ENCODE measurements around the gene LGALSL.

Gene LGALSL

GRCh38 chr2:64498438-64498837, 44.5 kb downstream of the LGALSL start:
- DNase-seq (ENCODE audit: low spot score) = no peak
- TF ChIP-seq CTCF (IDR thresholded peaks at IDR 0.05; ENCODE audit: borderline replicate concordance, control extremely low read depth, extremely low read depth, insufficient read depth, missing control alignments) = no peak
- in situ Hi-C loops (cut with MboI; ENCODE audit: low sequenced_read_pairs, unreplicated experiment) = loop anchor here (25.0 kb wide), 1 partner anchor 811 kb away; no protein-coding TSS in a partner anchor

GRCh38 chr2:64500549-64500948, 46.6 kb downstream of the LGALSL start:
- TF ChIP-seq CTCF (IDR thresholded peaks at IDR 0.05; ENCODE audit: borderline replicate concordance, control extremely low read depth, extremely low read depth, insufficient read depth, missing control alignments) = no peak
- DNase-seq (ENCODE audit: low spot score) = no peak
- in situ Hi-C loops (cut with MboI; ENCODE audit: low sequenced_read_pairs, unreplicated experiment) = loop anchor here (10.0 to 25.0 kb wide), 2 partner anchors 374 to 537 kb away; no protein-coding TSS in a partner anchor

- TF ChIP-seq CTCF (IDR thresholded peaks at IDR 0.05; ENCODE audit: borderline replicate concordance, control extremely low read depth, extremely low read depth, insufficient read depth, missing control alignments) = no peak
- no peak for DNase-seq (ENCODE audit: low spot score)
- in situ Hi-C loops (cut with MboI; ENCODE audit: low sequenced_read_pairs, unreplicated experiment) = loop anchor here (10.0 to 25.0 kb wide), 2 partner anchors 373 to 535 kb away; no protein-coding TSS in a partner anchor
These were observed 48.0 kb downstream of the LGALSL start for GRCh38 chr2:64501946-64502345.

- in situ Hi-C loops (cut with MboI; ENCODE audit: low sequenced_read_pairs, unreplicated experiment) = loop anchor here (10.0 to 25.0 kb wide), 2 partner anchors 372 to 534 kb away; no protein-coding TSS in a partner anchor
These were observed 48.9 kb downstream of the LGALSL start for GRCh38 chr2:64502860-64503259.

GRCh38 chr2:64504774-64505720, 51.1 kb downstream of the LGALSL start:
- TF ChIP-seq CTCF (IDR thresholded peaks at IDR 0.05; ENCODE audit: borderline replicate concordance, control extremely low read depth, extremely low read depth, insufficient read depth, missing control alignments) = no peak
- in situ Hi-C loops (cut with MboI; ENCODE audit: low sequenced_read_pairs, unreplicated experiment) = loop anchor here (10.0 to 25.0 kb wide), 2 partner anchors 370 to 532 kb away; no protein-coding TSS in a partner anchor
- DNase-seq (ENCODE audit: low spot score) = no peak

More at GRCh38 chr2:64502860-64503259, 48.9 kb downstream of the LGALSL start:
- DNase-seq (ENCODE audit: low spot score) = no peak
- TF ChIP-seq CTCF (IDR thresholded peaks at IDR 0.05; ENCODE audit: borderline replicate concordance, control extremely low read depth, extremely low read depth, insufficient read depth, missing control alignments) = no peak

GRCh38 chr2:64506686-64507085, 52.7 kb downstream of the LGALSL start:
- TF ChIP-seq CTCF (IDR thresholded peaks at IDR 0.05; ENCODE audit: borderline replicate concordance, control extremely low read depth, extremely low read depth, insufficient read depth, missing control alignments) = no peak
- in situ Hi-C loops (cut with MboI; ENCODE audit: low sequenced_read_pairs, unreplicated experiment) = loop anchor here (10.0 to 25.0 kb wide), 2 partner anchors 368 to 531 kb away; no protein-coding TSS in a partner anchor
- no peak for DNase-seq (ENCODE audit: low spot score)

All from GM13976 (cell line).